Activated B cell treated with CpG ODN at 0.5 μM for 24 hours (primary cell): ENCODE data around the gene ARID3B. TPM values are rescaled to one million over a fixed set of nuclear protein-coding genes. Genes with fewer than 3 reads are reported as not detected.
A peak's percentile ranks its signal among the peaks of the same experiment; 100 is the strongest.

Source experiments
- ATAC-seq: fragments of 200-7000 bp; cut with Tn5 transposase; one replicate; pipeline ENCODE4 v1.10.0; 2021; ENCODE audit warnings: low read depth, mild to moderate bottlenecking, moderate library complexity
- CTCF ChIA-PET: fragments of 350-600 bp; sonication (Branson Sonifier 250); formaldehyde crosslinking; loops from one replicate; lab custom pipeline; 2021; ENCODE audit warnings: antibody characterized with exemption; lab: Charles Lee
- POLR2A ChIA-PET: fragments of 350-600 bp; sonication (Branson Sonifier 250); formaldehyde crosslinking; loops from one replicate; lab custom pipeline; 2021; ENCODE audit warnings: antibody characterized with exemption; lab: Charles Lee
- DNase-seq: peaks from one replicate; pipeline ENCODE4 v3.0.0; 2022
- H3K27ac Mint-ChIP-seq: one replicate; pipeline ENCODE4 v1.8.0; 2020; ENCODE audit warnings: mixed read lengths
- H3K27me3 Mint-ChIP-seq: one replicate; pipeline ENCODE4 v1.8.0; 2021; ENCODE audit warnings: mixed read lengths
- H3K36me3 Mint-ChIP-seq: one replicate; pipeline ENCODE4 v1.8.0; 2021; ENCODE audit warnings: low read depth, mixed read lengths
- H3K4me1 Mint-ChIP-seq: one replicate; pipeline ENCODE4 v1.8.0; 2021; ENCODE audit warnings: mixed read lengths
- H3K4me3 Mint-ChIP-seq: one replicate; pipeline ENCODE4 v1.8.0; 2020; ENCODE audit warnings: mild to moderate bottlenecking, mixed read lengths
- H3K9me3 Mint-ChIP-seq: one replicate; pipeline ENCODE4 v1.8.0; 2020; ENCODE audit warnings: mixed read lengths
- intact Hi-C: fragments of 100-400 bp; cut with micrococcal nuclease; formaldehyde crosslinking; loops from one replicate; pipeline ENCODE4 v1.15.1; 2024
- total RNA-seq: library from RNA; stranded (reverse); gene quantifications from 2 replicates; pipeline ENCODE4 v1.2.3, GENCODE V29; 2022
- TF ChIP-seq, protein P1 (sequence below): fragments of 200-600 bp; IDR thresholded peaks from one replicate; pipeline ENCODE4 v1.8.0; 2022; ENCODE audit warnings: antibody characterized with exemption, mild to moderate bottlenecking

The ARID3B gene
- total RNA-seq, 1 donor from 2014 or later, result 26.9 TPM

- Mint-ChIP-seq H3K36me3 (peaks cover 42% of the 10 kb centered on the region), H3K9me3 (no peaks in the 10 kb centered on the region), H3K4me3 (peak overlapping the region; percentile 50), H3K27me3 (no peaks in the 10 kb centered on the region), H3K4me1 (peaks cover 63% of the 10 kb centered on the region), H3K27ac (peak overlapping the region; percentile 67)
- intact Hi-C loops, result loop anchor here (2.0 to 10.0 kb wide), 3 partner anchors 244 to 1101 kb away; partner anchors contain the start of genes IMP3, PML and SNX33
- CTCF ChIA-PET, result no interaction called here
- DNase-seq, result no peak
- no peak for ATAC-seq
- TF ChIP-seq, protein P1, sequence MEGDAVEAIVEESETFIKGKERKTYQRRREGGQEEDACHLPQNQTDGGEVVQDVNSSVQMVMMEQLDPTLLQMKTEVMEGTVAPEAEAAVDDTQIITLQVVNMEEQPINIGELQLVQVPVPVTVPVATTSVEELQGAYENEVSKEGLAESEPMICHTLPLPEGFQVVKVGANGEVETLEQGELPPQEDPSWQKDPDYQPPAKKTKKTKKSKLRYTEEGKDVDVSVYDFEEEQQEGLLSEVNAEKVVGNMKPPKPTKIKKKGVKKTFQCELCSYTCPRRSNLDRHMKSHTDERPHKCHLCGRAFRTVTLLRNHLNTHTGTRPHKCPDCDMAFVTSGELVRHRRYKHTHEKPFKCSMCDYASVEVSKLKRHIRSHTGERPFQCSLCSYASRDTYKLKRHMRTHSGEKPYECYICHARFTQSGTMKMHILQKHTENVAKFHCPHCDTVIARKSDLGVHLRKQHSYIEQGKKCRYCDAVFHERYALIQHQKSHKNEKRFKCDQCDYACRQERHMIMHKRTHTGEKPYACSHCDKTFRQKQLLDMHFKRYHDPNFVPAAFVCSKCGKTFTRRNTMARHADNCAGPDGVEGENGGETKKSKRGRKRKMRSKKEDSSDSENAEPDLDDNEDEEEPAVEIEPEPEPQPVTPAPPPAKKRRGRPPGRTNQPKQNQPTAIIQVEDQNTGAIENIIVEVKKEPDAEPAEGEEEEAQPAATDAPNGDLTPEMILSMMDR, result no peak
- POLR2A ChIA-PET, result interaction anchor here (1.1 kb wide), 1 partner anchor 159 kb away, joined by 4 read pairs; no protein-coding TSS in a partner anchor
Measured at GRCh38 chr15:74543583-74543982, 2.6 kb downstream of the ARID3B start.

- DNase-seq (no peak), ATAC-seq (no peak)
- H3K36me3 Mint-ChIP-seq, result peaks cover 50% of the 10 kb centered on the region
- intact Hi-C loops, result loop anchor here (10.0 kb wide), 1 partner anchor 1100 kb away; the partner anchor contains the start of genes IMP3 and SNX33
- ChIA-PET POLR2A (interaction anchor here (1.4 to 1.9 kb wide), 2 partner anchors 69 to 84 kb away, joined by 5 to 10 read pairs; partner anchors contain the start of gene UBL7), CTCF (interaction anchor here (1.3 kb wide), 1 partner anchor 87 kb away, joined by 3 read pairs; no protein-coding TSS in a partner anchor)
- H3K9me3 Mint-ChIP-seq, result no peaks in the 10 kb centered on the region
- peaks cover 62% of the 10 kb centered on the region for H3K4me1 Mint-ChIP-seq
- H3K27me3 Mint-ChIP-seq, result no peaks in the 10 kb centered on the region
- H3K4me3 Mint-ChIP-seq, result no peak overlapping the region
- no peak overlapping the region for H3K27ac Mint-ChIP-seq
- TF ChIP-seq, protein P1, result no peak
Measured at GRCh38 chr15:74545086-74545485, 4.1 kb downstream of the ARID3B start.

GRCh38 chr15:74545776-74546656 is 5.0 kb downstream of the ARID3B start:
- H3K9me3 Mint-ChIP-seq, result no peaks in the 10 kb centered on the region
- peaks cover 50% of the 10 kb centered on the region for H3K36me3 Mint-ChIP-seq
- peaks cover 56% of the 10 kb centered on the region for H3K4me1 Mint-ChIP-seq
- ChIA-PET POLR2A (interaction anchor here (1.1 to 1.9 kb wide), 4 partner anchors 68 to 161 kb away, joined by 4 to 10 read pairs (median 6); partner anchors contain the start of genes CLK3 and UBL7), CTCF (interaction anchor here (1.3 kb wide), 1 partner anchor 86 kb away, joined by 3 read pairs; no protein-coding TSS in a partner anchor)
- DNase-seq (peak; percentile 64), ATAC-seq (peak; percentile 36)
- peak overlapping the region; percentile 38 for H3K4me3 Mint-ChIP-seq
- intact Hi-C loops, result loop anchor here (1.0 to 10.0 kb wide), 2 partner anchors 68 to 1099 kb away; partner anchors contain the start of genes IMP3 and SNX33
- H3K27me3 Mint-ChIP-seq, result no peaks in the 10 kb centered on the region
- TF ChIP-seq, protein P1, result no peak
- peak overlapping the region; percentile 70 for H3K27ac Mint-ChIP-seq

DNA sequence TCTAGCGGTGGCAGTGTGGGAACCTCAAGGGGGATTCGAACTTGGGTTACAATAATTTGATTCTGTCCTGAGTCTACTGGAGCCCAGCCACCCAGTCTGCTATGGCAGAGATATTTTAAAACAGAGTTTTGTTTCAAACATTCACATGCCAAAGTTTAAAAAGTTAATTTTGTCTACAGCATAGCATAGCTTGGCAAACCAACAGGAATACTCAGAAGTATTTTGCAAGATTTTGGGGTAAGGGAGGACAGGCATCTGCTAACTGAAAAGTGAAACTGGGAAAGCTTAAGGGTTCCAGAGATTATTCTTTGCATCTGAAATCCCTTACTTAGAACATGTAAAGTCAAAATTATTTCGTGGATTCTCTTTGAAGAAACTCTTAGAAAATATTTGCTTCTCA is 6.6 kb downstream of the ARID3B start:
- H3K4me3 Mint-ChIP-seq, result no peak overlapping the region
- ChIA-PET POLR2A (interaction anchor here (0.5 kb wide), 1 partner anchor 960 kb away, joined by 7 read pairs; no protein-coding TSS in a partner anchor), CTCF (no interaction called here)
- ATAC-seq (no peak), DNase-seq (no peak)
- no peaks in the 10 kb centered on the region for H3K9me3 Mint-ChIP-seq
- intact Hi-C loops, result loop anchor here (10.0 kb wide), 1 partner anchor 1097 kb away; the partner anchor contains the start of genes IMP3 and SNX33
- peaks cover 56% of the 10 kb centered on the region for H3K36me3 Mint-ChIP-seq
- no peak overlapping the region for H3K27ac Mint-ChIP-seq
- H3K27me3 Mint-ChIP-seq, result no peaks in the 10 kb centered on the region
- TF ChIP-seq, protein P1, result no peak
- peaks cover 55% of the 10 kb centered on the region for H3K4me1 Mint-ChIP-seq
